ENCODE results near the gene WFIKKN1. TPM values are rescaled to one million over a fixed set of nuclear protein-coding genes. Genes with fewer than 3 reads are reported as not detected.
A peak's percentile ranks its signal among the peaks of the same experiment; 100 is the strongest.

WFIKKN1 gene
- total and polyA plus RNA-seq, 2 of the 13 experiments (the other 11 are each of a cell fraction or from before 2014, with no cell fraction given): 1.7 to 4.9 TPM

DNA sequence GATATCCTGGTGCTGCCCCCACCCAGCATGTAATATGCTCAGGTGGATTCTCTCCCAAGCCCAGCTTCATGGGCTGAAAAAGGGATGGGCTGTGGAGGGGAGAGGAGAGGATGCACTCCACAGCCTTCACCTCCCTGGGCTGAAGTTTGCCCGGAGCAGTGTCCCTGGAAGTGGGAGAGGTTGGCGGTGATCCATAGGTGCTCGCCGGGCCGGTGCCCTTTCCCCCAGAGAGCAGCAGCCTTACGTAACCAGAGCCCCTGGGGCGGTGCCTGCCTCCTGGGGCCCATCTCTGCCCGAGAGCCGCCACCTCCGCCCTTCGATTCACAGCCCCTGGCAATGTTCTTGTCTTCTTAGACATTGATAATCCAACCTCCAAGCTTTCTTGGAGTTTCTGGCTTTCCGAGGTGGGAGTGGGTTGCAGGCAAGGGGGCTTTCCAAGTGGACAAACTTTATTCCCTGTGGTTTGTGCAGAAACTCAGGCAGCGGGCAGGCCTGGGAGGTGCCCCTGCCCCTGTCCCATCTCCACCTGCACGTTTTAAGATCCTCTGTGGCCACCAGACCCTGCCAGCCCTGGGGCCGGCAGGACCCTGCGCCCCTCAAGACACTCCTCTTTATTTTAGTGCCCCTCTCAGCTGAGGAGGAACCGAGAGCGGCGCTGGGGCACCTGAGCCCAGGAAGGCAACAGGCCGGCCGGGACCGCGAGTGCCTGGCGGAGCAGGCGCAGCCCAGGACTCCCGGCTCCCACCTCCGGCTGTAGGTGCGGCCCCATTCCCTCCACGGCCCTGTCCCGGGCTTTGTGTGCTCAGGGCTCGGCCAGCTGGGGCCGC, 15.3 kb downstream of the WFIKKN1 start (continued):
- TF ChIP-seq, protein P1, sequence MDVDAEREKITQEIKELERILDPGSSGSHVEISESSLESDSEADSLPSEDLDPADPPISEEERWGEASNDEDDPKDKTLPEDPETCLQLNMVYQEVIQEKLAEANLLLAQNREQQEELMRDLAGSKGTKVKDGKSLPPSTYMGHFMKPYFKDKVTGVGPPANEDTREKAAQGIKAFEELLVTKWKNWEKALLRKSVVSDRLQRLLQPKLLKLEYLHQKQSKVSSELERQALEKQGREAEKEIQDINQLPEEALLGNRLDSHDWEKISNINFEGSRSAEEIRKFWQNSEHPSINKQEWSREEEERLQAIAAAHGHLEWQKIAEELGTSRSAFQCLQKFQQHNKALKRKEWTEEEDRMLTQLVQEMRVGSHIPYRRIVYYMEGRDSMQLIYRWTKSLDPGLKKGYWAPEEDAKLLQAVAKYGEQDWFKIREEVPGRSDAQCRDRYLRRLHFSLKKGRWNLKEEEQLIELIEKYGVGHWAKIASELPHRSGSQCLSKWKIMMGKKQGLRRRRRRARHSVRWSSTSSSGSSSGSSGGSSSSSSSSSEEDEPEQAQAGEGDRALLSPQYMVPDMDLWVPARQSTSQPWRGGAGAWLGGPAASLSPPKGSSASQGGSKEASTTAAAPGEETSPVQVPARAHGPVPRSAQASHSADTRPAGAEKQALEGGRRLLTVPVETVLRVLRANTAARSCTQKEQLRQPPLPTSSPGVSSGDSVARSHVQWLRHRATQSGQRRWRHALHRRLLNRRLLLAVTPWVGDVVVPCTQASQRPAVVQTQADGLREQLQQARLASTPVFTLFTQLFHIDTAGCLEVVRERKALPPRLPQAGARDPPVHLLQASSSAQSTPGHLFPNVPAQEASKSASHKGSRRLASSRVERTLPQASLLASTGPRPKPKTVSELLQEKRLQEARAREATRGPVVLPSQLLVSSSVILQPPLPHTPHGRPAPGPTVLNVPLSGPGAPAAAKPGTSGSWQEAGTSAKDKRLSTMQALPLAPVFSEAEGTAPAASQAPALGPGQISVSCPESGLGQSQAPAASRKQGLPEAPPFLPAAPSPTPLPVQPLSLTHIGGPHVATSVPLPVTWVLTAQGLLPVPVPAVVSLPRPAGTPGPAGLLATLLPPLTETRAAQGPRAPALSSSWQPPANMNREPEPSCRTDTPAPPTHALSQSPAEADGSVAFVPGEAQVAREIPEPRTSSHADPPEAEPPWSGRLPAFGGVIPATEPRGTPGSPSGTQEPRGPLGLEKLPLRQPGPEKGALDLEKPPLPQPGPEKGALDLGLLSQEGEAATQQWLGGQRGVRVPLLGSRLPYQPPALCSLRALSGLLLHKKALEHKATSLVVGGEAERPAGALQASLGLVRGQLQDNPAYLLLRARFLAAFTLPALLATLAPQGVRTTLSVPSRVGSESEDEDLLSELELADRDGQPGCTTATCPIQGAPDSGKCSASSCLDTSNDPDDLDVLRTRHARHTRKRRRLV (CRISPR knock-in tag; IDR thresholded peaks at IDR 0.05): no peak
- TF ChIP-seq, protein P2, sequence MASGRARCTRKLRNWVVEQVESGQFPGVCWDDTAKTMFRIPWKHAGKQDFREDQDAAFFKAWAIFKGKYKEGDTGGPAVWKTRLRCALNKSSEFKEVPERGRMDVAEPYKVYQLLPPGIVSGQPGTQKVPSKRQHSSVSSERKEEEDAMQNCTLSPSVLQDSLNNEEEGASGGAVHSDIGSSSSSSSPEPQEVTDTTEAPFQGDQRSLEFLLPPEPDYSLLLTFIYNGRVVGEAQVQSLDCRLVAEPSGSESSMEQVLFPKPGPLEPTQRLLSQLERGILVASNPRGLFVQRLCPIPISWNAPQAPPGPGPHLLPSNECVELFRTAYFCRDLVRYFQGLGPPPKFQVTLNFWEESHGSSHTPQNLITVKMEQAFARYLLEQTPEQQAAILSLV (CRISPR knock-in tag; IDR thresholded peaks at IDR 0.05; ENCODE audit: borderline replicate concordance): no peak
- TF ChIP-seq, protein P3, sequence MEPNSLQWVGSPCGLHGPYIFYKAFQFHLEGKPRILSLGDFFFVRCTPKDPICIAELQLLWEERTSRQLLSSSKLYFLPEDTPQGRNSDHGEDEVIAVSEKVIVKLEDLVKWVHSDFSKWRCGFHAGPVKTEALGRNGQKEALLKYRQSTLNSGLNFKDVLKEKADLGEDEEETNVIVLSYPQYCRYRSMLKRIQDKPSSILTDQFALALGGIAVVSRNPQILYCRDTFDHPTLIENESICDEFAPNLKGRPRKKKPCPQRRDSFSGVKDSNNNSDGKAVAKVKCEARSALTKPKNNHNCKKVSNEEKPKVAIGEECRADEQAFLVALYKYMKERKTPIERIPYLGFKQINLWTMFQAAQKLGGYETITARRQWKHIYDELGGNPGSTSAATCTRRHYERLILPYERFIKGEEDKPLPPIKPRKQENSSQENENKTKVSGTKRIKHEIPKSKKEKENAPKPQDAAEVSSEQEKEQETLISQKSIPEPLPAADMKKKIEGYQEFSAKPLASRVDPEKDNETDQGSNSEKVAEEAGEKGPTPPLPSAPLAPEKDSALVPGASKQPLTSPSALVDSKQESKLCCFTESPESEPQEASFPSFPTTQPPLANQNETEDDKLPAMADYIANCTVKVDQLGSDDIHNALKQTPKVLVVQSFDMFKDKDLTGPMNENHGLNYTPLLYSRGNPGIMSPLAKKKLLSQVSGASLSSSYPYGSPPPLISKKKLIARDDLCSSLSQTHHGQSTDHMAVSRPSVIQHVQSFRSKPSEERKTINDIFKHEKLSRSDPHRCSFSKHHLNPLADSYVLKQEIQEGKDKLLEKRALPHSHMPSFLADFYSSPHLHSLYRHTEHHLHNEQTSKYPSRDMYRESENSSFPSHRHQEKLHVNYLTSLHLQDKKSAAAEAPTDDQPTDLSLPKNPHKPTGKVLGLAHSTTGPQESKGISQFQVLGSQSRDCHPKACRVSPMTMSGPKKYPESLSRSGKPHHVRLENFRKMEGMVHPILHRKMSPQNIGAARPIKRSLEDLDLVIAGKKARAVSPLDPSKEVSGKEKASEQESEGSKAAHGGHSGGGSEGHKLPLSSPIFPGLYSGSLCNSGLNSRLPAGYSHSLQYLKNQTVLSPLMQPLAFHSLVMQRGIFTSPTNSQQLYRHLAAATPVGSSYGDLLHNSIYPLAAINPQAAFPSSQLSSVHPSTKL (CRISPR knock-in tag; IDR thresholded peaks at IDR 0.05): peak; percentile 58; the same call in 1 of the 2 replicates
- TF ChIP-seq, protein P4, sequence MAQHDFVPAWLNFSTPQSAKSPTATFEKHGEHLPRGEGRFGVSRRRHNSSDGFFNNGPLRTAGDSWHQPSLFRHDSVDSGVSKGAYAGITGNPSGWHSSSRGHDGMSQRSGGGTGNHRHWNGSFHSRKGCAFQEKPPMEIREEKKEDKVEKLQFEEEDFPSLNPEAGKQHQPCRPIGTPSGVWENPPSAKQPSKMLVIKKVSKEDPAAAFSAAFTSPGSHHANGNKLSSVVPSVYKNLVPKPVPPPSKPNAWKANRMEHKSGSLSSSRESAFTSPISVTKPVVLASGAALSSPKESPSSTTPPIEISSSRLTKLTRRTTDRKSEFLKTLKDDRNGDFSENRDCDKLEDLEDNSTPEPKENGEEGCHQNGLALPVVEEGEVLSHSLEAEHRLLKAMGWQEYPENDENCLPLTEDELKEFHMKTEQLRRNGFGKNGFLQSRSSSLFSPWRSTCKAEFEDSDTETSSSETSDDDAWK (CRISPR knock-in tag; IDR thresholded peaks at IDR 0.05): no peak
- no peak for TF ChIP-seq ZNF234 (CRISPR knock-in tag; conservative IDR thresholded peaks at IDR 0.05)
- TF ChIP-seq RBM39 (IDR thresholded peaks at IDR 0.05; ENCODE audit: low read depth, low read length, poor library complexity, severe bottlenecking): no peak
- no peak for TF ChIP-seq HHEX (CRISPR knock-in tag; IDR thresholded peaks at IDR 0.05)
- no peak for TF ChIP-seq SP1 (IDR thresholded peaks at IDR 0.05)
- no peak for TF ChIP-seq SP1 (CRISPR knock-in tag; IDR thresholded peaks at IDR 0.05)
- no peak for TF ChIP-seq KLF12 (CRISPR knock-in tag; IDR thresholded peaks at IDR 0.05; ENCODE audit: borderline replicate concordance)
- no peak for TF ChIP-seq HNRNPK (IDR thresholded peaks at IDR 0.05; ENCODE audit: low read depth, low read length, poor library complexity, severe bottlenecking)
- no peak for TF ChIP-seq ZNF703 (CRISPR knock-in tag; IDR thresholded peaks at IDR 0.05; ENCODE audit: borderline replicate concordance)
- no peak for TF ChIP-seq NFYC (CRISPR knock-in tag; IDR thresholded peaks at IDR 0.05)
- TF ChIP-seq ZKSCAN1 (IDR thresholded peaks at IDR 0.05; ENCODE audit: low read length): no peak
- peak; percentile 52 for TF ChIP-seq HNRNPLL (IDR thresholded peaks at IDR 0.05; ENCODE audit: low read depth, low read length, poor library complexity, severe bottlenecking)
